IPS-15b (cell line): Measurements from ENCODE around the gene MRPS24.
"Not testable (repeated sequence)": the region's sequence is repeated elsewhere in the genome, so short reads cannot be mapped to it uniquely, and the experiment has no call there.

Experiments
- H3K27me3 ChIP-seq: one replicate; pipeline ENCODE4 v1.6.1; 2013; ENCODE audit warnings: low read length; ENCODE audit not compliant: control insufficient read depth, insufficient read depth
- H3K36me3 ChIP-seq: one replicate; pipeline ENCODE4 v1.6.1; 2013; ENCODE audit warnings: low read length; ENCODE audit not compliant: control insufficient read depth, insufficient read depth
- H3K4me1 ChIP-seq: one replicate; pipeline ENCODE4 v1.6.1; 2013; ENCODE audit warnings: mild to moderate bottlenecking, low read length; ENCODE audit not compliant: control insufficient read depth, insufficient read depth
- H3K4me3 ChIP-seq: one replicate; pipeline ENCODE4 v1.5.1; 2013; ENCODE audit warnings: low read depth, low read length
- H3K9ac ChIP-seq: one replicate; pipeline ENCODE4 v1.6.1; 2013; ENCODE audit warnings: low read depth, mild to moderate bottlenecking, low read length
- H3K9me3 ChIP-seq: one replicate; pipeline ENCODE4 v1.6.1; 2013; ENCODE audit warnings: mild to moderate bottlenecking, low read length; ENCODE audit not compliant: control insufficient read depth, insufficient read depth

MRPS24 gene

GRCh38 chr7:43855176-43855575 lies 14.1 kb downstream of the MRPS24 start:
- no peaks in the 10 kb centered on the region for H3K9me3 ChIP-seq
- no peaks in the 10 kb centered on the region for H3K4me1 ChIP-seq
- no peaks in the 10 kb centered on the region for H3K27me3 ChIP-seq
- no peak overlapping the region for H3K9ac ChIP-seq
- H3K36me3 ChIP-seq = peaks cover 6% of the 10 kb centered on the region
- H3K4me3 ChIP-seq = no peak overlapping the region

- no peak overlapping the region for H3K9ac ChIP-seq
- peaks cover 6% of the 10 kb centered on the region for H3K36me3 ChIP-seq
- H3K27me3 ChIP-seq = no peaks in the 10 kb centered on the region
- no peaks in the 10 kb centered on the region for H3K9me3 ChIP-seq
- no peaks in the 10 kb centered on the region for H3K4me1 ChIP-seq
- H3K4me3 ChIP-seq = no peak overlapping the region
Observed at GRCh38 chr7:43851805-43852204, 17.5 kb downstream of the MRPS24 start.

- no peaks in the 10 kb centered on the region for H3K27me3 ChIP-seq
- H3K36me3 ChIP-seq = peaks cover 6% of the 10 kb centered on the region
- no peak overlapping the region for H3K9ac ChIP-seq
- H3K4me1 ChIP-seq = no peaks in the 10 kb centered on the region
- no peak overlapping the region for H3K4me3 ChIP-seq
- no peaks in the 10 kb centered on the region for H3K9me3 ChIP-seq
Observed at GRCh38 chr7:43850348-43851116, 18.8 kb downstream of the MRPS24 start.

GRCh38 chr7:43849047-43849446 lies 20.3 kb downstream of the MRPS24 start:
- peaks cover 4% of the 10 kb centered on the region for H3K36me3 ChIP-seq
- no peaks in the 10 kb centered on the region for H3K9me3 ChIP-seq
- H3K27me3 ChIP-seq = no peaks in the 10 kb centered on the region

GRCh38 chr7:43847496-43847895 lies 21.8 kb downstream of the MRPS24 start:
- H3K9me3 ChIP-seq = no peaks in the 10 kb centered on the region
- no peak overlapping the region for H3K9ac ChIP-seq
- no peak overlapping the region for H3K4me3 ChIP-seq
- H3K27me3 ChIP-seq = no peaks in the 10 kb centered on the region
- no peaks in the 10 kb centered on the region for H3K36me3 ChIP-seq
- no peaks in the 10 kb centered on the region for H3K4me1 ChIP-seq

More at GRCh38 chr7:43849047-43849446, 20.3 kb downstream of the MRPS24 start:
- Histone ChIP-seq H3K4me1 (no peaks in the 10 kb centered on the region), H3K9ac (no peak overlapping the region), H3K4me3 (no peak overlapping the region)

- no peaks in the 10 kb centered on the region for H3K9me3 ChIP-seq
- no peaks in the 10 kb centered on the region for H3K36me3 ChIP-seq
- no peak overlapping the region for H3K9ac ChIP-seq
- no peaks in the 10 kb centered on the region for H3K27me3 ChIP-seq
- H3K4me3 ChIP-seq = no peak overlapping the region
- no peaks in the 10 kb centered on the region for H3K4me1 ChIP-seq
Observed at GRCh38 chr7:43844662-43845061, 24.7 kb downstream of the MRPS24 start.

- Histone ChIP-seq H3K27me3 (no peaks in the 10 kb centered on the region), H3K9ac (no peak overlapping the region), H3K36me3 (no peaks in the 10 kb centered on the region), H3K9me3 (no peaks in the 10 kb centered on the region), H3K4me3 (no peak overlapping the region), H3K4me1 (no peaks in the 10 kb centered on the region)
Observed at GRCh38 chr7:43844257-43844656, 25.1 kb downstream of the MRPS24 start.

- no peaks in the 10 kb centered on the region for H3K27me3 ChIP-seq
- no peak overlapping the region for H3K4me3 ChIP-seq
- no peaks in the 10 kb centered on the region for H3K9me3 ChIP-seq
- H3K9ac ChIP-seq = no peak overlapping the region
- H3K36me3 ChIP-seq = no peaks in the 10 kb centered on the region
- H3K4me1 ChIP-seq = no peaks in the 10 kb centered on the region
Observed at GRCh38 chr7:43843296-43843695, 26.0 kb downstream of the MRPS24 start.

- Histone ChIP-seq H3K9me3 (no peaks in the 10 kb centered on the region), H3K27me3 (no peaks in the 10 kb centered on the region), H3K9ac (no peak overlapping the region), H3K4me3 (no peak overlapping the region), H3K4me1 (no peaks in the 10 kb centered on the region), H3K36me3 (no peaks in the 10 kb centered on the region)
Observed at GRCh38 chr7:43838201-43838658, 31.1 kb downstream of the MRPS24 start.

- Histone ChIP-seq H3K4me3 (no peak overlapping the region), H3K9ac (no peak overlapping the region), H3K27me3 (no peaks in the 10 kb centered on the region), H3K36me3 (no peaks in the 10 kb centered on the region), H3K9me3 (peaks cover 2% of the 10 kb centered on the region), H3K4me1 (no peaks in the 10 kb centered on the region)
Observed at GRCh38 chr7:43834463-43835251, 34.7 kb downstream of the MRPS24 start.

GRCh38 chr7:43830917-43831316 lies 38.4 kb downstream of the MRPS24 start:
- H3K36me3 ChIP-seq, H3K27me3 ChIP-seq, H3K9ac ChIP-seq, H3K4me3 ChIP-seq, H3K9me3 ChIP-seq: not testable (repeated sequence)
- H3K4me1 ChIP-seq = peaks cover 15% of the 10 kb centered on the region

GRCh38 chr7:43825391-43825808 lies 43.9 kb downstream of the MRPS24 start:
- Histone ChIP-seq H3K4me1 (peaks cover 15% of the 10 kb centered on the region), H3K4me3 (no peak overlapping the region), H3K9me3 (no peaks in the 10 kb centered on the region), H3K9ac (no peak overlapping the region), H3K27me3 (no peaks in the 10 kb centered on the region), H3K36me3 (no peaks in the 10 kb centered on the region)
